ENCODE measurements around the gene ONECUT2. TPM values are rescaled to one million over a fixed set of nuclear protein-coding genes. Genes with fewer than 3 reads are reported as not detected.

ONECUT2 gene
- total RNA-seq, 2 donors from 2014 or later: 1.9 to 3.6 TPM

DNA sequence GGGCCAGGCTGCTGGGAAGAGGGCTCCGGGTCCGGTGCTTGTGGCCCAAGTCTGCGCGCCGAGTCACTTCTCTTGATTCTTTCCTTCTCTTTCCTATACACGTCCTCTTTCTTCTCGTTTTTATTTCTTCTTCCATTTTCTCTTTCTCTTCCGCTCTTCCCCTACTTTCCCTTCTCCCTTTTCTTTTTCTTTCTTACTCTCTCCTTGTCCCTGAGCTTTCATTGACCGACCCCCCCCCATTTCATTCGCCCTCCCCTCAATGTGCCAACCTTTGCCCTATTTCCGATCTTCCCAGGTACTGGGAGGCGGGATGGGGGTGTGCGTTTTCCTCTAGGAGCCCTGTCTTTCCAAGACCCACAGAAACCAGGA lies 1.8 kb downstream of the ONECUT2 start:
- Mint-ChIP-seq H3K4me1 (peaks cover 56% of the 10 kb centered on the region), H3K9me3 (no peaks in the 10 kb centered on the region), H3K27ac (no peak overlapping the region), H3K4me3 (peak overlapping the region; percentile 62), H3K36me3 (ENCODE audit: low read depth) (no peaks in the 10 kb centered on the region), H3K27me3 (ENCODE audit: insufficient read depth) (peaks cover 97% of the 10 kb centered on the region)
- no peaks in the 10 kb centered on the region for H3K4me1 ChIP-seq (ENCODE audit: control insufficient read depth, insufficient read depth, low read length)
- H3K9ac ChIP-seq (ENCODE audit: extremely low read depth, low read length, poor library complexity, severe bottlenecking): no peak overlapping the region
- 3 to 5% methylated on average over 4 to 13 of the region's 13 CpGs for WGBS, 2 experiments (ENCODE audit: insufficient coverage in 1 of 2, insufficient read length in 1 of 2)
- H3K9me3 ChIP-seq (ENCODE audit: control insufficient read depth, low read length): no peaks in the 10 kb centered on the region
- H3K36me3 ChIP-seq (ENCODE audit: control insufficient read depth, insufficient read depth, low read length): no peaks in the 10 kb centered on the region
- DNase-seq: no peak
- peak overlapping the region; percentile 81 for H3K4me3 ChIP-seq (ENCODE audit: low read length)
- TF ChIP-seq, protein P1, sequence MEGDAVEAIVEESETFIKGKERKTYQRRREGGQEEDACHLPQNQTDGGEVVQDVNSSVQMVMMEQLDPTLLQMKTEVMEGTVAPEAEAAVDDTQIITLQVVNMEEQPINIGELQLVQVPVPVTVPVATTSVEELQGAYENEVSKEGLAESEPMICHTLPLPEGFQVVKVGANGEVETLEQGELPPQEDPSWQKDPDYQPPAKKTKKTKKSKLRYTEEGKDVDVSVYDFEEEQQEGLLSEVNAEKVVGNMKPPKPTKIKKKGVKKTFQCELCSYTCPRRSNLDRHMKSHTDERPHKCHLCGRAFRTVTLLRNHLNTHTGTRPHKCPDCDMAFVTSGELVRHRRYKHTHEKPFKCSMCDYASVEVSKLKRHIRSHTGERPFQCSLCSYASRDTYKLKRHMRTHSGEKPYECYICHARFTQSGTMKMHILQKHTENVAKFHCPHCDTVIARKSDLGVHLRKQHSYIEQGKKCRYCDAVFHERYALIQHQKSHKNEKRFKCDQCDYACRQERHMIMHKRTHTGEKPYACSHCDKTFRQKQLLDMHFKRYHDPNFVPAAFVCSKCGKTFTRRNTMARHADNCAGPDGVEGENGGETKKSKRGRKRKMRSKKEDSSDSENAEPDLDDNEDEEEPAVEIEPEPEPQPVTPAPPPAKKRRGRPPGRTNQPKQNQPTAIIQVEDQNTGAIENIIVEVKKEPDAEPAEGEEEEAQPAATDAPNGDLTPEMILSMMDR (conservative IDR thresholded peaks at IDR 0.05): no peak
- H3K27me3 ChIP-seq (ENCODE audit: control insufficient read depth, insufficient read depth, low read length, poor library complexity, severe bottlenecking): peaks cover 90% of the 10 kb centered on the region
- H3K27ac ChIP-seq (ENCODE audit: low read depth, low read length): no peak overlapping the region

DNA sequence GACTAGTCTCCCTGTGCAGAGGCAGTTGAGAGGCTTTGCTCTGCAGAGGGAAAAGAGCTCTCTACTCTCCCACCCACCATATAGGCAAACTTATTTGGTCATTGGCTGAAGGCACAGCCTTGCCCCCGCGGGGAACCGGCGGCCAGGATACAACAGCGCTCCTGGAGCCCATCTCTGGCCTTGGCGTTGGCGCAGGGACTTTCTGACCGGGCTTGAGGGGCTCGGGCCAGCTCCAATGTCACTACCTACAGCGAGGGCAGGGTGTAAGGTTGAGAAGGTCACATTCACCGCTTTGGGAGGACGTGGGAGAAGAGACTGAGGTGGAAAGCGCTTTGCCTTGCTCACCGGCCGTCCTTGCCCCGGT lies 2.2 kb downstream of the ONECUT2 start:
- peak overlapping the region; percentile 81 for H3K4me3 ChIP-seq (ENCODE audit: low read length)
- peaks cover 97% of the 10 kb centered on the region for H3K27me3 Mint-ChIP-seq (ENCODE audit: insufficient read depth)
- H3K9me3 ChIP-seq (ENCODE audit: control insufficient read depth, low read length): no peaks in the 10 kb centered on the region
- TF ChIP-seq, protein P1 (conservative IDR thresholded peaks at IDR 0.05): no peak
- peaks cover 52% of the 10 kb centered on the region for H3K4me1 Mint-ChIP-seq
- no peak overlapping the region for H3K9ac ChIP-seq (ENCODE audit: extremely low read depth, low read length, poor library complexity, severe bottlenecking)
- WGBS, 2 experiments (ENCODE audit: insufficient coverage in 1 of 2, insufficient read length in 1 of 2): 0 to 1% methylated on average over 15 to 16 of the region's 16 CpGs
- no peak overlapping the region for H3K27ac ChIP-seq (ENCODE audit: low read depth, low read length)
- no peaks in the 10 kb centered on the region for H3K36me3 ChIP-seq (ENCODE audit: control insufficient read depth, insufficient read depth, low read length)
- peak overlapping the region; percentile 62 for H3K4me3 Mint-ChIP-seq
- H3K4me1 ChIP-seq (ENCODE audit: control insufficient read depth, insufficient read depth, low read length): no peaks in the 10 kb centered on the region
- H3K27me3 ChIP-seq (ENCODE audit: control insufficient read depth, insufficient read depth, low read length, poor library complexity, severe bottlenecking): peaks cover 90% of the 10 kb centered on the region
- H3K27ac Mint-ChIP-seq: no peak overlapping the region
- no peaks in the 10 kb centered on the region for H3K9me3 Mint-ChIP-seq
- H3K36me3 Mint-ChIP-seq (ENCODE audit: low read depth): no peaks in the 10 kb centered on the region
- peak; percentile 86 for DNase-seq

DNA sequence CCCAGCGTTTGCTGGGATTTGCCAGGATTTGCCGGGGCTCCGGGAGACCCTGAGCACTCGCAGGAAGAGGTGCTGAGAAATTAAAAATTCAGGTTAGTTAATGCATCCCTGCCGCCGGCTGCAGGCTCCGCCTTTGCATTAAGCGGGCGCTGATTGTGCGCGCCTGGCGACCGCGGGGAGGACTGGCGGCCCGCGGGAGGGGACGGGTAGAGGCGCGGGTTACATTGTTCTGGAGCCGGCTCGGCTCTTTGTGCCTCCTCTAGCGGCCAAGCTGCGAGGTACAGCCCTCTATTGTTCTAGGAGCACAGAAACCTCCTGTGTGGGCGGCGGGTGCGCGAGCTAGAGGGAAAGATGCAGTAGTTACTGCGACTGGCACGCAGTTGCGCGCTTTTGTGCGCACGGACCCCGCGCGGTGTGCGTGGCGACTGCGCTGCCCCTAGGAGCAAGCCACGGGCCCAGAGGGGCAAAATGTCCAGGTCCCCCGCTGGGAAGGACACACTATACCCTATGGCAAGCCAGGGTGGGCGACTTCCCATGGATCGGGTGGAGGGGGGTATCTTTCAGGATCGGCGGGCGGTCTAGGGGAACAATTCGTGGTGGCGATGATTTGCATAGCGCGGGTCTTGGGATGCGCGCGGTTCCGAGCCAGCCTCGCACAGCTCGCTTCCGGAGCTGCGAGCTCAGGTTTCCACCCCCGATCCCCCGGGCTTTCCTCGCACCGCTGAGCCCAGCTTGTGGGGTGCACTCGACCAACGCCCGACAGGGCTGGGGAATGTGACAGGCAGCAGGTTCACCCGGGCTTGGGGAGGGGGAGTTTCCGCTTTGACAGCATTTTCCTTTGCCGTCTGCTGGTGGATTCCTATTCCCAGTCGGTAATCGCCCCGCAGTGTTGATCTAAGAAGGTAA lies 2.8 kb downstream of the ONECUT2 start:
- H3K4me1 Mint-ChIP-seq: peaks cover 50% of the 10 kb centered on the region
- Histone ChIP-seq H3K27ac (ENCODE audit: low read depth, low read length) (no peak overlapping the region), H3K4me3 (ENCODE audit: low read length) (peak overlapping the region; percentile 81), H3K9me3 (ENCODE audit: control insufficient read depth, low read length) (no peaks in the 10 kb centered on the region), H3K9ac (ENCODE audit: extremely low read depth, low read length, poor library complexity, severe bottlenecking) (no peak overlapping the region), H3K4me1 (ENCODE audit: control insufficient read depth, insufficient read depth, low read length) (no peaks in the 10 kb centered on the region), H3K36me3 (ENCODE audit: control insufficient read depth, insufficient read depth, low read length) (no peaks in the 10 kb centered on the region), H3K27me3 (ENCODE audit: control insufficient read depth, insufficient read depth, low read length, poor library complexity, severe bottlenecking) (peaks cover 90% of the 10 kb centered on the region)
- peaks cover 97% of the 10 kb centered on the region for H3K27me3 Mint-ChIP-seq (ENCODE audit: insufficient read depth)
- H3K27ac Mint-ChIP-seq: peak overlapping the region; percentile 52
- DNase-seq: peak; percentile 96
- TF ChIP-seq, protein P1 (conservative IDR thresholded peaks at IDR 0.05): peak; percentile 84
- no peaks in the 10 kb centered on the region for H3K9me3 Mint-ChIP-seq
- WGBS, 2 experiments (ENCODE audit: insufficient coverage in 1 of 2, insufficient read length in 1 of 2): 0% methylated on average over 36 to 72 of the region's 72 CpGs
- no peaks in the 10 kb centered on the region for H3K36me3 Mint-ChIP-seq (ENCODE audit: low read depth)
- H3K4me3 Mint-ChIP-seq: peak overlapping the region; percentile 62

Data from endodermal cell (in vitro differentiated cells).